ENCODE results near the gene EPB41.
"Not testable (repeated sequence)": the region's sequence is repeated elsewhere in the genome, so short reads cannot be mapped to it uniquely, and the experiment has no call there.

Gene EPB41

DNA sequence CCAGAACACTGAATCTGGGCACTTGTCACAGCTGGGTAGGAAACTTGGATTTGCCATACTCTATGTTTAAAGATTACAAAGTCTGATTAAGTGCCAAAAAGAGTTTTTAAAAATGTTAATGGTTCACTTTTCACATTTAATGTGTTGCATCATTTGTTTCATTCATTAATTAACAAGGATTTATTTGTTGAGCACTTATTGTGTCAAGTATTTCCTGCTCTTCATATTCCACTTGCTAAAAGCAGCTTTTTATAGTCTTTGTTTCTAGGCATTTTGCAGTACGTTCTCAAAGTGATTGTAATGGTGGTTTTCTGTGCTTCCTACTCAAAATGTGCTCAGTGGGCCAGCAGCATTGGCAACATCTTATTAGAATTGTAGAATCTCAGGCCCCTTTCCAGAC, 68.7 kb downstream of the EPB41 start:
- no peak for DNase-seq

- no peak for DNase-seq
Measured at GRCh38 chr1:28983509-28984310, 69.3 kb downstream of the EPB41 start.

- no peak for DNase-seq
Measured at GRCh38 chr1:28984311-28984684, 69.9 kb downstream of the EPB41 start.

DNA sequence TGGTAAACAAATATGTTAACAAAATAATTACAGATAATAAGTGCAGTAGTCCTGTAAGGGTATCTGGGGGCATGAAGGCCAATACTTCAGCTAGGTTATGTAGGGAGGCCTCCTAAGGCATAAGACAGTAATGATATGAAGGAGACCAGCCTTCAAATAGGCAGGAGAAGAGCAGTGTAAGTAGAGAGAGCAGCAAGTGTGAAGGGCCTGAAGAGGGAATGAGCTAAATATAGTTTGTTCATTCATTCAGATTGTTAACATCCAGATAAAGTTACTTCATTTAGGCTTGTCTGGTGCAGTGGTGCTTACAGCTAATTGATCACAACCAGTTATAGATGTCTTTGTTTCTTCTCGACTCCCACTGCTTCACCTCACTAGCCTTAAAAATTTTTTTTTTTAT, 71.1 kb downstream of the EPB41 start:
- no peak for DNase-seq

DNA sequence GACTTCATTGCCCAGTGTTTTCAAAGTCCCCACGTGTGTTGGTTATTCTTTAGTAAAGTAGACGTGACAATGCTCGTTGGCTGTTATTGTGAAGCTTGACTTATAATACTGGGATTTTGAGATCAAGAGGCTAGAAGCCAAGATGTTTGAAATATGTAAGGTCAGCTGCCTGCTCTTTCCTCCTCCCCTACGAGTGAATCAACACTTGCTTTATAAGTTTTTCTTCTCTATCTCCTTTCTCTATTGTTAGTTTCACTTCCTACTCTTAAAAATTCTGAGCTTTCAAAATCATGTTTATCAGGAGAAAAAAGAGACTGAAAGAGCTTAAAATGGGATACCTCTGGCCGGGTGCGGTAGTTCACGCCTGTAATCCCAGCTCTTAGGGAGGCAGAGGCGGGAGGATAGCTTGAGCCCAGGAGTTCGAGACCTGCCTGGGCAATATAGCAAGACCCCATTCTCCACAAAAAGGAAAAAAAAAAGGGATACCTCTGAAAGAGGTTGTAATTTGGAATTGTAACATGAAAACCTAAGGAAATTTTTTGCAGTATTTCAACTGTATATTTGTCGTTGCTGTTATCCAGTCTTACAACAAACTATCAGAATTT, 72.0 kb downstream of the EPB41 start:
- DNase-seq = no peak

GRCh38 chr1:29002792-29003191, 88.4 kb downstream of the EPB41 start:
- DNase-seq = no peak

GRCh38 chr1:29004288-29004687, 89.9 kb downstream of the EPB41 start:
- no peak for DNase-seq

DNA sequence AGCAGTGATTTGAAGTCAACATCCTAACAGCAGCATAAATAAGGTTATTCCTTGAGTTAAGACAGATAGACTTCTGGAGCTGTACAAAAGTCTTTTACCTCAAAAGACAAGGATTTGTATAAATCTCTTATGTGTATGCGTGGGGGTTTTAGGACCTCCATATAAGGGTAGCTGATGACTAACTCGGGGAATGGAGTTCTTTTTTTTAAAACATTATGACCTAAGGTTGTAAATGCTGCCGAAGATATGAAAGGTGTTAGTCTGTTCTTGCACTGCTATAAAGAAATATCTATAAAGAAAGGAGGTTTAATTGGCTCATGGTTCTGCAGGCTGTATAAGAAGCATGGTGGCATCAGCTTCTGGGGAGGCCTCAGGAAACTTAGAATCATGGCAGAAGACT, 90.4 kb downstream of the EPB41 start:
- no peak for DNase-seq

- DNase-seq = no peak
Measured at GRCh38 chr1:29011775-29012174, 97.4 kb downstream of the EPB41 start.

DNA sequence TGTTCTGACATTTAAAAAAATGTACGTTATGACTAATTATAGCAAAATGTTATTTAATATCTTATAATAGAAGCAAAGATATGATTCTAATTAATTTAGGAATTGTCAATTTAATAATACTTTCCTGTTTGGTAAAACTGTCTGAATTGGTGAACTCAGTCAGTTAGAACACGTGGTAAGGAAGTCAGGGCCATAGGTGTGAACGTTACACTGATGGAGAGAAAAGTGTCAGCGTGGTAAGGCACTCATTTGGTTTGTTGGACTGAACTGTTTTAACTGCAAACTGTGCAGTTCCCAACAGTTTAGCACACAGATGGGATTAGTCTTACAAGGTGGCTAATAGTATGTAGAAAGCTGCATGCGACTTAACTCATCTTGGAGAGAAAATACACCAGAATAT, 102.9 kb downstream of the EPB41 start:
- no peak for DNase-seq

DNA sequence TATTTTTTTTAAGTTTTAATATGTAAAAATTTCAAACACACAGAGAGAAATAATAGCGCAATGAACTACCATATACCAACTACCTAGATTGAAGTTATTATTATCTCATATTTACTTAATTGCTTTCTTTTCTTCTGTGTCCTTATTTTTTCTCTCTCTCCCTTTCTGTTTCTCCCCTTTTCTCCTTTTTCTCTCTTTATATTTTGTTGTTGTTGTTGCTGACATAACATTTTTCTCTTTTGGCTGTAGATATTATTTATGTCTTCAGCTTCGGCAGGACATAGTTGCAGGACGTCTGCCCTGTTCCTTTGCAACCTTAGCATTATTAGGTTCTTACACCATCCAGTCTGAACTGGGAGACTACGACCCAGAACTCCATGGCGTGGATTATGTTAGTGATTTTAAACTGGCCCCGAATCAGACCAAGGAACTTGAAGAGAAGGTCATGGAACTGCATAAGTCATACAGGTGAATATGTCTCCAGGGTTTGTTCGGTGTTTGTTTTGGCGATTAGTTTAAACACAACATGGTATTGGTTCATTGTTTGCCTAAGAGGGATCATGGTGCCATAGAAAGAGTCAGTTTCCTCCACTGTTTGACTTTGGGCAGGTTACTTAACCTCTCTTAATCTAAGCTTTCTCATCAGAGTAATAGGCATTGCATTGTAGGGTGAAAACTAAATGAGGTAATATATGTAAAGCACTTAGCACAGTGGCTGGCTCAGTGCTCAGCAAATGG, 103.8 kb downstream of the EPB41 start:
- no peak for DNase-seq

GRCh38 chr1:29022620-29023019, 108.3 kb downstream of the EPB41 start:
- no peak for DNase-seq

DNA sequence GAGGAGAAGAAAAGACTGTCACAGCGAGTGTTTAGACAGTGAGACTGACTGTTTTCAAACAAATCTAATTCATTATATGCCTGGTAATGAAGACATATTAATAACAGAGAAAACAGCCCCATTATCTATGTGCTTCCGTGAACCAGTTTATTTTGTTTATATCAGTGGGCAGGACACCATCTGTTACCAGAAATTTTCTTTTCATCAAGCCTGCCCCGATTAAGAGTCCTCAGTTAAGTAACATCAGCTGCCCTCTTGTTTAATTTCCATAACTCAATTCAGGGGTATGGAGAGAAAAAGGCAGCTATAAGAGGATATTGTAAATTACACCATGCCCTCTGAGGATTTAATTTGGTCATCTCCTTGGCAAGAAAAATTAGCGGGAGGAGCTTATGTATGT, 115.3 kb downstream of the EPB41 start:
- DNase-seq = no peak

DNA sequence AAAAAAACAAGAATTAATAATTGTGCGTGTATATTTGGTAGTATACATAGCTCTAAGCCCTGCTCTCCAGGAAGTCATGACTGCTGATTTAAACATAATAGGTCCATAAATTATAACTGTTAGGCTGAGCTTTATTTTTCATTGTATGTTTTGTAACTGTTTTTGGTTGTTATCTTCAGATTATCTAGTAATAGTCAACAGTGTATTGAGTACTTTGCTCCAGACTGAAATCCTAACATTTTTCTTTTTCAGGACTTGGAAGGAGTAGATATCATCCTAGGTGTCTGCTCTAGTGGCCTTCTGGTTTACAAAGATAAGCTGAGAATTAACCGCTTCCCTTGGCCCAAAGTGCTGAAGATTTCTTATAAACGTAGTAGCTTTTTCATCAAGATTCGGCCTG, 118.5 kb downstream of the EPB41 start:
- no peak for DNase-seq

- no peak for DNase-seq
Measured at GRCh38 chr1:29033829-29034466, 119.6 kb downstream of the EPB41 start.

GRCh38 chr1:29043274-29043965, 129.1 kb downstream of the EPB41 start:
- no peak for DNase-seq

DNA sequence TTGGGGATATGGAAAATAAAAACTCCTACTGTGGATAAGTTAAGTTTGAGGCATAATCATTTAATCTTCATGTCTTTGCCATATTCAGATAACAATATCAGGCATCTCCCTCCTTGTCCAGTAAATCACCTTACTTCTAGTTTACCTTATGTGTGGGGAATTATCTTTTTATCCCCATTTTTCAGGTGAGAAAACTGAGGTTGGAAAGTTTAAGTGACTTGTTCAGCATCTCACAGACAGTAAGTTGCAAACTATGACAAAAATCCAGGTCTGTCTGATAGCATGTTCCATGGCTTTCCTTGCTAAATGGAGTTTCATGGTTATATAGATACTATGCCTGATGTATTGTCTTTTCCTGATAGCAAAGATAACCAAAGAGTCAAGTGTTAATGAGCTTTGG, 129.6 kb downstream of the EPB41 start:
- no peak for DNase-seq

DNA sequence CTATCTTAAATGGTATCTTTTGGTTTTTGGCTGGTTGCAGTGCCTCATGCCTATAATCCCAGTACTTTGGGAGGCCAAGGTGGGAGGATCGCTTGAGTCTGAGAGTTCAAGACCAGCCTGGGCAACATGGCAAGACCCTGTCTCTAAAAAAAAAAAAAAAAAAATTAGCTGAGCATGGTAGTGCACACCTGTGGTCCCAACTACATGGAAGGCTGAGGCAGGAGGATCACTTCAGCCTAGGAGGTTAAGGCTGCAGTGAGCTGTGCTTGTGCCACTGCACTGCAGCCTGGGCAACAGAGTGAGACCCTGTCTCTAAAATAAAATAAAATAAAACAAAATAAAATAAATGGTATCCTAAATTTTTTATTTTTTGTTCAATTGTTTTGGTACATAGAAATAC, 131.3 kb downstream of the EPB41 start:
- not testable (repeated sequence) for DNase-seq

- no peak for DNase-seq
Measured at GRCh38 chr1:29047142-29047541, 132.8 kb downstream of the EPB41 start.

- DNase-seq = no peak
Measured at GRCh38 chr1:29050166-29050565, 135.8 kb downstream of the EPB41 start.

GRCh38 chr1:29052100-29052499, 137.7 kb downstream of the EPB41 start:
- DNase-seq = no peak

- no peak for DNase-seq
Measured at GRCh38 chr1:29052941-29053340, 138.6 kb downstream of the EPB41 start.

DNA sequence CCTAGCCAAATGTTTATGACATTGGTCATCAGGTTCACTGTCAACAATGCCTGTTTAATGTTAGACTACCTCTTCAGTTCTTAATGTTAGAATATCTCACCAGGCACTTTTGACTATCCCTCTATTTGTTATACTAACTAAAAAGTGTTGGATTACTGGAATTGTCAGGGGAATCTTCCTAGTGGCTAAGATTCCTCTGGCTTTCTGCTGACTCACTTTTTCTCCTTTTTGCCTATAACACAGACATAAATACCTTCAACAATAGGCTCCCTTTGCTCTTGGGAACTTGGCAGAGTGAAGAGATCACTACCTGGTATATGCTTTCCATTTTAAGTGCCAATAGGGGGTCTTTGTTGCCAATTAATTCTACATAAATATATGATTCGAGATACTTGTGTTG, 140.8 kb downstream of the EPB41 start:
- DNase-seq = no peak
